HUES48 (cell line): ENCODE measurements around the gene MPDZ.

ENCODE experiments used
- H3K27ac ChIP-seq: one replicate; pipeline ENCODE4 v1.7.0; 2013; ENCODE audit warnings: low read depth, low read length, inconsistent platforms
- H3K27me3 ChIP-seq: 2 replicates; pipeline ENCODE4 v1.6.1; 2013; ENCODE audit warnings: mild to moderate bottlenecking, low read length; ENCODE audit not compliant: control insufficient read depth, insufficient read depth
- H3K36me3 ChIP-seq: 2 replicates; pipeline ENCODE4 v1.6.1; 2013; ENCODE audit warnings: low read length; ENCODE audit not compliant: control insufficient read depth, insufficient read depth
- H3K4me1 ChIP-seq: 2 replicates; pipeline ENCODE4 v1.6.1; 2013; ENCODE audit warnings: mild to moderate bottlenecking, low read length; ENCODE audit not compliant: control insufficient read depth, insufficient read depth
- H3K4me3 ChIP-seq: 2 replicates; pipeline ENCODE4 v1.5.1; 2013; ENCODE audit warnings: mild to moderate bottlenecking, low read depth, low read length
- H3K9ac ChIP-seq: 2 replicates; pipeline ENCODE4 v1.6.1; 2013; ENCODE audit warnings: mild to moderate bottlenecking, low read depth, low read length, moderate library complexity
- H3K9me3 ChIP-seq: 2 replicates; pipeline ENCODE4 v1.6.1; 2013; ENCODE audit warnings: low read length; ENCODE audit not compliant: control insufficient read depth, insufficient read depth

MPDZ gene

GRCh38 chr9:13083963-13084528 is 195.4 kb downstream of the MPDZ start:
- Histone ChIP-seq H3K36me3 (no peaks in the 10 kb centered on the region), H3K9ac (no peak overlapping the region), H3K4me3 (no peak overlapping the region), H3K27ac (no peak overlapping the region), H3K27me3 (no peaks in the 10 kb centered on the region), H3K4me1 (0 out of 2 replicates have a peak, but pooled peaks cover 3% of the 10 kb centered on the region), H3K9me3 (no peaks in the 10 kb centered on the region)

GRCh38 chr9:13083366-13083765 is 196.1 kb downstream of the MPDZ start:
- Histone ChIP-seq H3K9ac (no peak overlapping the region), H3K4me1 (no peaks in the 10 kb centered on the region), H3K36me3 (no peaks in the 10 kb centered on the region), H3K27ac (no peak overlapping the region), H3K27me3 (no peaks in the 10 kb centered on the region), H3K9me3 (no peaks in the 10 kb centered on the region), H3K4me3 (no peak overlapping the region)

GRCh38 chr9:13082796-13083195 is 196.7 kb downstream of the MPDZ start:
- Histone ChIP-seq H3K9ac (no peak overlapping the region), H3K36me3 (no peaks in the 10 kb centered on the region), H3K4me1 (no peaks in the 10 kb centered on the region), H3K9me3 (no peaks in the 10 kb centered on the region), H3K27ac (no peak overlapping the region), H3K4me3 (no peak overlapping the region), H3K27me3 (no peaks in the 10 kb centered on the region)

GRCh38 chr9:13078164-13078563 is 201.3 kb downstream of the MPDZ start:
- Histone ChIP-seq H3K4me3 (no peak overlapping the region), H3K36me3 (no peaks in the 10 kb centered on the region), H3K27me3 (no peaks in the 10 kb centered on the region), H3K4me1 (no peaks in the 10 kb centered on the region), H3K9me3 (no peaks in the 10 kb centered on the region), H3K9ac (no peak overlapping the region), H3K27ac (no peak overlapping the region)

- no peaks in the 10 kb centered on the region for H3K9me3 ChIP-seq
- no peak overlapping the region for H3K9ac ChIP-seq
- H3K27ac ChIP-seq = no peak overlapping the region
- no peak overlapping the region for H3K4me3 ChIP-seq
- no peaks in the 10 kb centered on the region for H3K27me3 ChIP-seq
- no peaks in the 10 kb centered on the region for H3K36me3 ChIP-seq
- H3K4me1 ChIP-seq = no peaks in the 10 kb centered on the region
These were observed 202.9 kb downstream of the MPDZ start for GRCh38 chr9:13076616-13077015.

GRCh38 chr9:13071921-13072320 is 207.6 kb downstream of the MPDZ start:
- H3K36me3 ChIP-seq = no peaks in the 10 kb centered on the region
- H3K9ac ChIP-seq = no peak overlapping the region
- H3K27ac ChIP-seq = no peak overlapping the region
- H3K27me3 ChIP-seq = no peaks in the 10 kb centered on the region
- no peaks in the 10 kb centered on the region for H3K4me1 ChIP-seq
- H3K9me3 ChIP-seq = no peaks in the 10 kb centered on the region
- H3K4me3 ChIP-seq = no peak overlapping the region

GRCh38 chr9:13070612-13071595 is 208.6 kb downstream of the MPDZ start:
- Histone ChIP-seq H3K27me3 (no peaks in the 10 kb centered on the region), H3K4me1 (no peaks in the 10 kb centered on the region), H3K36me3 (no peaks in the 10 kb centered on the region), H3K4me3 (no peak overlapping the region), H3K9me3 (no peaks in the 10 kb centered on the region), H3K27ac (no peak overlapping the region), H3K9ac (no peak overlapping the region)

- no peak overlapping the region for H3K27ac ChIP-seq
- H3K4me1 ChIP-seq = peaks cover 6% of the 10 kb centered on the region; the same call in 1 of the 2 replicates
- no peak overlapping the region for H3K9ac ChIP-seq
- no peaks in the 10 kb centered on the region for H3K27me3 ChIP-seq
- no peak overlapping the region for H3K4me3 ChIP-seq
- no peaks in the 10 kb centered on the region for H3K9me3 ChIP-seq
- no peaks in the 10 kb centered on the region for H3K36me3 ChIP-seq
These were observed 210.0 kb downstream of the MPDZ start for GRCh38 chr9:13069498-13069897.

- H3K27ac ChIP-seq = no peak overlapping the region
- no peaks in the 10 kb centered on the region for H3K27me3 ChIP-seq
- no peaks in the 10 kb centered on the region for H3K9me3 ChIP-seq
- no peak overlapping the region for H3K9ac ChIP-seq
- no peak overlapping the region for H3K4me3 ChIP-seq
- H3K4me1 ChIP-seq = peaks cover 7% of the 10 kb centered on the region; the same call in 1 of the 2 replicates
- H3K36me3 ChIP-seq = no peaks in the 10 kb centered on the region
These were observed 214.8 kb downstream of the MPDZ start for GRCh38 chr9:13064676-13065075.

- no peak overlapping the region for H3K27ac ChIP-seq
- no peaks in the 10 kb centered on the region for H3K9me3 ChIP-seq
- no peaks in the 10 kb centered on the region for H3K27me3 ChIP-seq
- peaks cover 7% of the 10 kb centered on the region; the same call in 1 of the 2 replicates for H3K4me1 ChIP-seq
- H3K9ac ChIP-seq = no peak overlapping the region
- H3K4me3 ChIP-seq = no peak overlapping the region
- H3K36me3 ChIP-seq = no peaks in the 10 kb centered on the region
These were observed 215.5 kb downstream of the MPDZ start for GRCh38 chr9:13063880-13064459.

GRCh38 chr9:13061390-13061789 is 218.1 kb downstream of the MPDZ start:
- Histone ChIP-seq H3K9ac (no peak overlapping the region), H3K27me3 (no peaks in the 10 kb centered on the region), H3K4me3 (no peak overlapping the region), H3K4me1 (peaks cover 7% of the 10 kb centered on the region; the same call in 1 of the 2 replicates), H3K27ac (no peak overlapping the region), H3K9me3 (no peaks in the 10 kb centered on the region), H3K36me3 (no peaks in the 10 kb centered on the region)
